Nephron progenitor cell (in vitro differentiated cells): Measurements from ENCODE around the gene PIM3.
A peak's percentile ranks its signal among the peaks of the same experiment; 100 is the strongest.

Experiments
- DNase-seq: peaks from one replicate; pipeline ENCODE4 v3.0.0; 2021
- H3K27ac Mint-ChIP-seq: 2 replicates; pipeline ENCODE4 v1.8.0; 2021; ENCODE audit warnings: mild to moderate bottlenecking, moderate library complexity, mixed read lengths
- H3K27me3 Mint-ChIP-seq: 2 replicates; pipeline ENCODE4 v1.8.0; 2021; ENCODE audit warnings: mild to moderate bottlenecking, low read depth, mixed read lengths; ENCODE audit not compliant: poor library complexity
- H3K36me3 Mint-ChIP-seq: 2 replicates; pipeline ENCODE4 v1.8.0; 2021; ENCODE audit warnings: low read depth, mixed read lengths
- H3K4me1 Mint-ChIP-seq: 2 replicates; pipeline ENCODE4 v1.8.0; 2021; ENCODE audit warnings: mixed read lengths
- H3K4me3 Mint-ChIP-seq: 2 replicates; pipeline ENCODE4 v1.8.0; 2021; ENCODE audit warnings: mild to moderate bottlenecking, moderate library complexity, mixed read lengths
- H3K9me3 Mint-ChIP-seq: 2 replicates; pipeline ENCODE4 v1.8.0; 2021; ENCODE audit warnings: mild to moderate bottlenecking, moderate library complexity, mixed read lengths
- TF ChIP-seq, protein P1 (sequence below): fragments of 200-600 bp; sonication (generic); IDR thresholded peaks from 2 replicates; pipeline ENCODE4 v1.5.0; 2021; ENCODE audit warnings: antibody characterized with exemption

PIM3 gene

DNA sequence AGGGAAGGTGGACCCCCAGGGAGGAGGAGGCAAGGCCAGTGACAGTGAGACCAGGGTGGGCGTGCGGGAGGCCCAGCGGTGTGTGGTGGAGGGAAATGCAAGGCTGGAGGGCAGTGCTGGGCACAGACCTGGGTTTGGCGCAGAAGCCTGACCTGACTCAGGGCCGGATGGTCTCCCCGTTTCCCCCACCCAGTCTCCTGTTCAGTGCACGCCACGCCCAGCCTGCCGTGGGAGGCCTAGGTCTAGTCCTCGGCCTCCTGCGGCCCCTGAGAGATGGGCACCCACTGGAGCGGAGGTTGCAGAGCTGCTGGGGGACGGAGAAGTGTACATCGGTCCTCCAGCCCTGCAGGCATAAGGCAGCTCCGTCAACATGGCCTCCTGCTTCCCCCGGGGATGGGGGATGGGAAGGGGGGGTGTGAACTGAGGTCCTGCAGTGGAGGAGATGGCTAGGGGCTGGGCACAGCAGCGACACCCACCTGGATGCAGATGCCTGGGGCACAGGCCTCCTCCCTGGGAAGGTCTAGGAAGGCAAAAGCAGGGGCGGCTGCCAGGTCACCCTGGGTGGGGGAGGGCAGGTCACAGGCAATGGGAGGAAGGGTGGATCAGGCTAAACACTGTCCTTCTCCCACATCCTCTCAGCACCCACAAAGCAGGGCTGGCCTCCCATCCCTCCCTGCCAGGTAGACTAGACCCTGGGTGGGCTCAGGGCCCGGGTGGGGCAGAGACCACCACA lies 36.1 kb downstream of the PIM3 start:
- Mint-ChIP-seq H3K9me3 (peaks cover 15% of the 10 kb centered on the region), H3K4me1 (peaks cover 4% of the 10 kb centered on the region), H3K27ac (no peak overlapping the region), H3K4me3 (no peak overlapping the region), H3K36me3 (no peaks in the 10 kb centered on the region), H3K27me3 (peaks cover 55% of the 10 kb centered on the region)
- TF ChIP-seq, protein P1, sequence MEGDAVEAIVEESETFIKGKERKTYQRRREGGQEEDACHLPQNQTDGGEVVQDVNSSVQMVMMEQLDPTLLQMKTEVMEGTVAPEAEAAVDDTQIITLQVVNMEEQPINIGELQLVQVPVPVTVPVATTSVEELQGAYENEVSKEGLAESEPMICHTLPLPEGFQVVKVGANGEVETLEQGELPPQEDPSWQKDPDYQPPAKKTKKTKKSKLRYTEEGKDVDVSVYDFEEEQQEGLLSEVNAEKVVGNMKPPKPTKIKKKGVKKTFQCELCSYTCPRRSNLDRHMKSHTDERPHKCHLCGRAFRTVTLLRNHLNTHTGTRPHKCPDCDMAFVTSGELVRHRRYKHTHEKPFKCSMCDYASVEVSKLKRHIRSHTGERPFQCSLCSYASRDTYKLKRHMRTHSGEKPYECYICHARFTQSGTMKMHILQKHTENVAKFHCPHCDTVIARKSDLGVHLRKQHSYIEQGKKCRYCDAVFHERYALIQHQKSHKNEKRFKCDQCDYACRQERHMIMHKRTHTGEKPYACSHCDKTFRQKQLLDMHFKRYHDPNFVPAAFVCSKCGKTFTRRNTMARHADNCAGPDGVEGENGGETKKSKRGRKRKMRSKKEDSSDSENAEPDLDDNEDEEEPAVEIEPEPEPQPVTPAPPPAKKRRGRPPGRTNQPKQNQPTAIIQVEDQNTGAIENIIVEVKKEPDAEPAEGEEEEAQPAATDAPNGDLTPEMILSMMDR: no peak
- no peak for DNase-seq

DNA sequence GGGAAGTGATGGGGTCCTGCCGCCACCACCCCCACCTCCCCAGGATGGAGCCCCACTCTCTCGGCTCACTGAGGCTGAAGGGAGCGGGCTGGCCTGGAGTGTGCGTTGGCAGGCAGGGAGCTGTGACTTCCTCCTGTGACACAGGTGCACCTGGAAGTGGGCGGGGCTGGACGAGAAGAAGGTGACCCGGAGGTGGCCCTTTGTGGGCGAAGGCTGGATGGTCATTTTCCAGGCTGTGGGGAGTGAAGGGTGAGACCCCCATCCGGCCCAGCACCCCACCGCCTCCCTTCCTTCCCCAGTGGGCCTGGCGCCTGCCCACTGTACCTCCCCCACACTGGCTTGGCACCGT lies 36.7 kb downstream of the PIM3 start:
- DNase-seq: no peak
- TF ChIP-seq, protein P1: no peak
- H3K9me3 Mint-ChIP-seq: peaks cover 10% of the 10 kb centered on the region
- H3K4me3 Mint-ChIP-seq: no peak overlapping the region
- H3K4me1 Mint-ChIP-seq: peaks cover 4% of the 10 kb centered on the region
- H3K27ac Mint-ChIP-seq: no peak overlapping the region
- H3K27me3 Mint-ChIP-seq: peaks cover 55% of the 10 kb centered on the region
- H3K36me3 Mint-ChIP-seq: no peaks in the 10 kb centered on the region

GRCh38 chr22:49997932-49998717 lies 37.6 kb downstream of the PIM3 start:
- Mint-ChIP-seq H3K4me3 (peak overlapping the region; percentile 56), H3K36me3 (no peaks in the 10 kb centered on the region), H3K9me3 (peaks cover 3% of the 10 kb centered on the region), H3K27ac (no peak overlapping the region), H3K4me1 (peaks cover 8% of the 10 kb centered on the region), H3K27me3 (peaks cover 55% of the 10 kb centered on the region)
- DNase-seq: no peak
- TF ChIP-seq, protein P1: no peak

- no peaks in the 10 kb centered on the region for H3K9me3 Mint-ChIP-seq
- DNase-seq: no peak
- H3K4me3 Mint-ChIP-seq: peak overlapping the region; percentile 56
- no peak overlapping the region for H3K27ac Mint-ChIP-seq
- no peaks in the 10 kb centered on the region for H3K36me3 Mint-ChIP-seq
- peaks cover 8% of the 10 kb centered on the region for H3K4me1 Mint-ChIP-seq
- peaks cover 57% of the 10 kb centered on the region for H3K27me3 Mint-ChIP-seq
- TF ChIP-seq, protein P1: no peak
Measured at GRCh38 chr22:49998718-49999062, 38.1 kb downstream of the PIM3 start.

DNA sequence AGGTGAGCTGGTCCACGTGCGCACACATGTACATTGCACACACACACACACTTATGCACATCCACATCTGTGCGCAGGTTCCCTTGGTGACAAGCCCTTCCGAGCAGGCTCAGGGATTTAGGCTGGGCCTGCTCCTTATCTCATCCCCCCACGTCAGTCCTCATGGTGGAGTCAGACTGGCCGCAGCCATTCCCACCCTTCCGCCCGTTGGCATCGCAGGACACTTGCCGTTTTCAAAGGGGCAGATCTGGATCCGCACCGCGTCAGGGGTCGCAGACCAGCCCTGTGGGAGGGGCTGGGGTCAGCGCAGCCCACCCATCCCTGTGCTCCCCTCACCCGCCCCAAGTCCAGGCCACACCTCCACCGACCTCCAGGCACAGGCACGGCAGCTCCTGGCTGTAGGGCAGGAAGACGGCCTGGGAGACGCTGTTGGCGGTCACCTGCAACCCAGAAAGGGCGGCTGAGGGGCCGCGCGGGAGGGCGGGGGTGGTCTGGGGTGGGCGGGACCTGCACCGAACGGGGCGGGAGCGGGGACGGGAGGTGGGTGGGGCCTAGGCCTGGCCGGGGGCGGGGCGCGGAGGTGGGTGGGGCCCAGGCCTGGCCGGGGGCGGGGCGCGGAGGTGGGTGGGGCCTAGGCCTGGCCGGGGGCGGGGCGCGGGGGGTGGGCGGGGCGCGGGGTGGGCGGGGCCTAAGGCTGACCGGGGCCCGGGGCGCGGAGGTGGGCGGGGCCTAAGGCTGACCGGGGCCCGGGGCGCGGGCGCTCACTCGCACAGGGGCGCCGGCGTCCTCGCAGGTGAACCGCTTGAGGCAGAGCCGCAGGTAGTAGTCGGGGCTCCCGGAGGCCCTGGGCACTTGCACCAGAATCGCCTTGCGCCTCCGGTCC lies 38.7 kb downstream of the PIM3 start:
- Mint-ChIP-seq H3K9me3 (no peaks in the 10 kb centered on the region), H3K27ac (no peak overlapping the region), H3K27me3 (peaks cover 56% of the 10 kb centered on the region), H3K4me3 (peak overlapping the region; percentile 66), H3K4me1 (peaks cover 8% of the 10 kb centered on the region), H3K36me3 (no peaks in the 10 kb centered on the region)
- TF ChIP-seq, protein P1: no peak
- DNase-seq: peak; percentile 81
